Measurements from ENCODE around the gene ZFAND2B.

Gene ZFAND2B

DNA sequence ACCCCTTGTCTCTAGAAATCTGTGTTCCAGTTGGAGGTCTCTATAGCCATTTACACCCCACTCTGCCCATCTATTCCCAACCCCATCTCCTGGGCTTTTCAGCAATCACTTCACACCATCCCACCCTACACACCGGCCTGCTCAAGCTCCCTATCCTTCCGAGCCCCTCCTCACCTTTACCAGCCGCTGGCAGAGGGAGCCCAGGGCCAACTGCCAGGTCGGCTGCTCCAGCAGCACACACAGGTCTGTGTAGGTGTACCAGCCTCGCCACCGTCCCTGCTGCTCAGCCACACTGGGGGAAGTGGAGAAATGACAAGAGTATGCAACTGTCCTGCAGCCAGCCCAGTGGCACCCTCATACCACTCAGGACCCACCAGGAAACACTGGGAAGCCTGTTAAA lies 33.4 kb upstream of the ZFAND2B start:
- DNase-seq = peak in 2 of 42 donors; percentile 28 to 34
- intact Hi-C loops (cut with DNase I) = loop anchor here (10.0 kb wide), 2 partner anchors 212 to 768 kb away; partner anchors contain the start of gene DNPEP

DNA sequence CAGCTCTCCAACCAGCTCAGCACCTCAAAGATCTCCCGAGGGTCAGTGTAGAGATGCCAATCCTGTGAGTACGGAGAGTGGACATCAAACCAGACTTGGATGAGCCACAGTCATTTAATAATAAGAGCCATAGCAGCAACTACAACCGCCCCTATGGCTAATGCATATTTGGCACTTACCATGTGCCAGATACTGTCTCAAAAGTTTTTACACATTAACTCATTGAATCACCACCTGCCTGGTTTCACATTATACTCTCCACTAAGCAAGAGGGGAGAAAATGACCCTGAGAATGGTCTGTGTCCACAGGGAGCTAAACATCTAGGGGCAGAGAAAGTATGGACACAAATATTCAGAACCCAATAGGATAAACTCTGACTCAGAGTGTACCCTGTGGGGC lies 32.4 kb upstream of the ZFAND2B start:
- intact Hi-C loops (cut with DNase I) = loop anchor here (10.0 kb wide), 2 partner anchors 211 to 769 kb away; partner anchors contain the start of gene DNPEP
- DNase-seq = no peak

DNA sequence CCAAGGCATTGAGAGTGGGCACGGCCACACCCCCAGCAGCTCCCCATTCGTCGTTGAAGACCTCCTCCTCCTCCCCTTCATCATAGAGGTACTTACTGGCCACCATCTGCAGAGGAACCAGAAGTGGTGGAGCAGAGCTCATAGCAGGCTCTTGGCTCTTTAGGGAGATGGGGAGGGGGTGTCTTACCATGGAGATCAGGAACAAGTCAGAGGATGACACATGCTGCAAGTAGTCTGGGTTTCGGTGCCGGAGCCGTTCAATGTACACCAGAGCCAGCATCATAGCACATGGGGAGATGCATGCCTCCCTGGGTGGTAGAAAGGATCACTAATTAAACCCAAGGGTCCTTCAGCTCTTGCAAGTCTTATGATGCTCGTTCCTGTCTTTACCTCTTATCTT lies 31.8 kb upstream of the ZFAND2B start:
- intact Hi-C loops (cut with DNase I) = loop anchor here (10.0 kb wide), 2 partner anchors 210 to 770 kb away; partner anchors contain the start of gene DNPEP

DNA sequence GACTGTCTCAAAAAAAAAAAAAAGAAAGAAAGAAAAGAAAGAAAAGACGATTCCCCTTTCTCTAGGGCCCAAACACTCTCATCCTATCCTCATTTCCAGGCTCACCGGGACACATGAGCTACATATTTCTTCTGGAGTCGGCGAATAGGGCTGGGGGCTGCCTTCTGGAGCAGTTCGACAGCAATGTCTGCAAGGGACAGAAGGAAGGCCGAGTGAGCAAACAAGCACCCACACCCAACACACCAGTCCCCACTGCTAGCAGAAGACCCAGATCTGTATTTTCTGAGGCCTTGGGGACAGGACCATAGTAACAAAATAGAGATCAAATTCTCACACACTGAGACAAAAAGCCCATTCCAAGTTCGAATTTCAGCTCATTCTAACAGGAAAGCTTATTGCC lies 31.1 kb upstream of the ZFAND2B start:
- DNase-seq = peak in 2 of 42 donors; percentile 24 to 36

More for the DNA sequence above, 31.8 kb upstream of the ZFAND2B start:
- peak in 2 of 42 donors; percentile 16 to 24 for DNase-seq

DNA sequence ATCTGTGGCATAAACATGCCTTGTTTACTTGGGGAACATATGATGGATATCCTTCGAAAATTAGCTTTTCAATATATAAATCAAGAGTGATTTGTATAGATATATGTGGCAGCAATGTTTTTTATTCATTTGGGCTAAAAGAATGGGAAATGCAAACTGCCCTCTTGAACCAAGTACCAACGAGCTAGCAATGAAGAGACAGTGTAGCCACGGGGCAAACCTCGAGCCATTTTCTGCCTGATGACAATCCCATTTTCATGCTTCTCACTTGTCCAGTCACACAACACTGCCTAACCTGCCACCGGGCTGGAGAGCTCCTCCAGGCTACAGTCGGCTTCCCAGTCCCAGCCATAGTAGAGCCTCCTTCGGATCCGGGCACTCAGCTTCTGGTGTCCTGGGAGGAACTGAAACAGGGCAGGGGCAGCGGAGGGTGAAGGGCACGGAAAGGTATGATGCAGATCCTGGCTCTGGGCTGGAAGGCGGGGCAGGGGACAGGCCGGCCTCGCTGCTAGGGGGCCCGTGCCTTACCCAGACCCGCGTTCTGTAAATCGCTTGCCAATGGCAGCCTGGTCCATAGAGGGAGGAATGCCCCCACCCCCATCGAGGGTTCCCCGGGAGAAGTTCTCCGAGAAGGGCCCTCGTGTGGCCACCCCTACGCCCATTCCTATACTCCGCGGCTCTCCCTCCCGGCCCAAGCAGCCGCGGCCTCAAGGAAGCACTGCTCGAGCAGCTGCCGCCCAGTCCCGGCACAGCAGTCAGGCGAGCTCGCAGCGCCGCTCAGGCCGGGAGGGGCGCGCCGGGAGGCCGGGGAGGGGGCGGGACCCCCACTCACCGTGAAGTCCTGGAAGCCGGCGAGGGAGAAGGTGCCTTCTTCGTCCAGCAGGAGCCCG lies 30.4 kb upstream of the ZFAND2B start:
- intact Hi-C loops (cut with DNase I) = loop anchor here (2.0 to 10.0 kb wide), 3 partner anchors 31 to 771 kb away; partner anchors contain the start of genes DNPEP and ZFAND2B
- DNase-seq = peak in 41 of 42 donors; percentile 20 to 78 (median 53)

More for the DNA sequence above, 31.1 kb upstream of the ZFAND2B start:
- intact Hi-C loops (cut with DNase I) = loop anchor here (10.0 kb wide), 2 partner anchors 209 to 771 kb away; partner anchors contain the start of gene DNPEP

DNA sequence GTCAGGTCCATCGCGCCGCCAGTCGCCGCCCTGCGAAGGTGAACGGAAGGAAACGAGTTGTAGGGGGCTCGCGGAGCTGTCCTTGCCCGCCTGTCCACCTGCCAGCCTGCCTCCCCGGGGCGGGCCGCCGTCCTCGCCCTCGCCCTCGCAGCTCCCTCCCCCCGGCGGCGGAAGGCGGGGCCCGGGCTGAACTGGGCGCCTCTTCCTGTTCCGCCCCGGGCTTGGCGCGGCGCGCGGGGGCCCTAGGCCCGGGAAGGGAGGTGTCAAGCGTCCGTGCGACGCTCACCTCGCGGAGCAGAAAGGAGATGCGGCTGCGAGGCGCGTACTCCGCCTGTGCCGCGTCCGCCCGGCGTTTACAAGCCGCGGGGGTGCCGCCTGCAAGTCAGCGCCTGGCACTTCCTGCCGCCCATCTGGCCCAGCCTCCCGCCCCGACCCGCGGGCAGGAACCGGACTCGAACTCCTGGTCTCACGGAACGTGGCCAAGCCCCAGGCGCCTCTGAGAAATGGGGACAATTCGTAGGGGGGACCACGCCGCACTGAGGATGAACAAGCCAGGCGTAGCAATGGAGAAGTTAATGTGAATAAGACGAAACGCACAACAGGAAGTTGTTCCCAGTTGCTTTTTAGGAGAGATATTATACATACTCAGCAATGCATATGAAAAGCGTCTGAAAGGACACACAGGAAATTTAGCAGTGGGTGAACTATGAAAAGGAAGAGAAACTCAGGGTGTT lies 29.6 kb upstream of the ZFAND2B start, which contains the start of gene CNPPD1:
Gene CNPPD1 (minus strand): TSS at position 108 of the 734 bp plus-strand sequence. CDS start 97 bp downstream, at position 11.
- intact Hi-C loops (cut with DNase I) = loop anchor here (2.0 to 10.0 kb wide), 3 partner anchors 30 to 772 kb away; partner anchors contain the start of genes DNPEP and ZFAND2B
- peak; percentile 55 to 95 (median 90) for DNase-seq

DNA sequence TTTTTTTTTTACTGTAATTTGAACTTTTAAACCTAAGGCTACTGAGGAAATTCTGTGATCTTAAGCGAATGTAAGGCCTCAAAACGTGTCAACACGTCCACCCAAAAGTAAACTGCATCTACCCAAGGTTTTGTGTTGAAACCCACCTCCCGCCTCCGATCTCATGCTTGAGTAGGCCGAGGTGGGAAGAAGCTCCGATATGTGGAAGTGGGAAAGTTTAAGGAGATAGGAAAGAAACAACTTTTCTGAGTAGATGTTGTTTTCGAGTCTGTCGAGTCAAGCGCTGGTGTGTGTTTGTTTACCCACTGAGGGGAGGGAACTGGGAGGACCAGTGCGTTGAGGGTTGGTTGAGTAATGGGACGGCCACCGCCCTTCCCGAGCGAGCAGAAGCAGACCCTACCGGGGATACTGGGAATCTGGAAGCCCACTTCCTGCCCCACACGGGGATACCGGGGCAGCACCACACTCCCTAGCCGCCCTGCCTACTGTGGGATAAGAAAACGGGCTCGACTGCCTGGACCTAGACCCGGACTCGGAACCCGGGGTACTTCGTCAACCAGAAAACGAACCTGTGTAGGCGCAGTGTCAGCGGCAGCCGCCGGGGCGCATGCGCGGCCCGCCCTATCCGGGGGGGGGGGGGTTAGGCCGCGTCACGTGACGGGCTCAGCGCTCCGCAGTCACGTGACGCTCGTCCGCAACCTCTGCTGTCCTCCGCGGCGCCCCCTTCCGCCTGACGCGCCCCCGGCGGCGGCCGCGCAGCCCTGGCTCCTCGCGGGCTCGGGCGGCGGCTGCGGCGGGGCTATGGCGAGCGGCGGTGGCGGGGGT lies 28.8 kb upstream of the ZFAND2B start, which contains the start of gene RETREG2:
Gene RETREG2 (plus strand): TSS at position 724 of the 825 bp plus-strand sequence. CDS start 78 bp downstream, at position 802.
- intact Hi-C loops (cut with DNase I) = loop anchor here (2.0 to 10.0 kb wide), 3 partner anchors 29 to 773 kb away; partner anchors contain the start of genes DNPEP and ZFAND2B
- peak; percentile 56 to 91 (median 81) for DNase-seq

DNA sequence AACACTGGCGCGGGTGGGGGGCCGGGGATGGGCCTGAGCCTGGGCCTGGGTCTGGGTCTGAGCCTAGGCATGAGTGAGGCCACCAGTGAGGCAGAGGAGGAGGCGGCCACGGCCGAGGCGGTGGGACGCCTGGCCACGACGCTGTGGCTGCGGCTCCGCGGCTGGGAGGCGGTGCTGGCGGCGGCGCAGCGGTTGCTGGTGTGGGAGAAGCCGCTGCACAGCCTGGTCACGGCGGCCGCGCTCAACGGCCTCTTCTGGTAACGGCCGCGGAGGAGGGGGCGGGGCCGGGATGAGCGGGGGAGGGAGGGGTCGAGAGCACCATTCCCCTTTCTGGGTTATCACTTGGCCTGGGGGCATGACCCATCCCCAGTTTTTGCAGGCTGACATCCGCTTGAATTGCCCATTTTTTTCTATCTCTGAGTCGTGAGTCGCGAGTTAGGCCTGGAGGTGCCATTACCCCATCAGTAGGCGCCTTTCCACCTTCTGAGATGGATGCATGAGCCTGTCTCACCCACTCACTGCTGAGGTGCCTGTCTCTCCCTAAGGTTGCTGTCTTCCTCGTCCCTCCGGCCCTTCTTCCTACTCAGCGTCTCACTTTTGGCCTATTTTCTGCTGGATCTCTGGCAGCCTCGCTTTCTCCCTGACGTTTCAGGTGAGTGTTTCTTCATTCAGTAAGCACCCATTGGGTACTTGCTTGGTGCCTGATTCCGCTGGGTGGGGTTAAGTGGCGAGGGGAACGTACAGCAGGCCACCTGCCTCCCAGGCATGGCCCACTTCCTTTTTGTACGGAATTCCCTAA lies 28.0 kb upstream of the ZFAND2B start:
- intact Hi-C loops (cut with DNase I) = loop anchor here (10.0 kb wide), 2 partner anchors 206 to 774 kb away; partner anchors contain the start of gene DNPEP
- DNase-seq = peak in 40 of 42 donors; percentile 19 to 70 (median 44)

DNA sequence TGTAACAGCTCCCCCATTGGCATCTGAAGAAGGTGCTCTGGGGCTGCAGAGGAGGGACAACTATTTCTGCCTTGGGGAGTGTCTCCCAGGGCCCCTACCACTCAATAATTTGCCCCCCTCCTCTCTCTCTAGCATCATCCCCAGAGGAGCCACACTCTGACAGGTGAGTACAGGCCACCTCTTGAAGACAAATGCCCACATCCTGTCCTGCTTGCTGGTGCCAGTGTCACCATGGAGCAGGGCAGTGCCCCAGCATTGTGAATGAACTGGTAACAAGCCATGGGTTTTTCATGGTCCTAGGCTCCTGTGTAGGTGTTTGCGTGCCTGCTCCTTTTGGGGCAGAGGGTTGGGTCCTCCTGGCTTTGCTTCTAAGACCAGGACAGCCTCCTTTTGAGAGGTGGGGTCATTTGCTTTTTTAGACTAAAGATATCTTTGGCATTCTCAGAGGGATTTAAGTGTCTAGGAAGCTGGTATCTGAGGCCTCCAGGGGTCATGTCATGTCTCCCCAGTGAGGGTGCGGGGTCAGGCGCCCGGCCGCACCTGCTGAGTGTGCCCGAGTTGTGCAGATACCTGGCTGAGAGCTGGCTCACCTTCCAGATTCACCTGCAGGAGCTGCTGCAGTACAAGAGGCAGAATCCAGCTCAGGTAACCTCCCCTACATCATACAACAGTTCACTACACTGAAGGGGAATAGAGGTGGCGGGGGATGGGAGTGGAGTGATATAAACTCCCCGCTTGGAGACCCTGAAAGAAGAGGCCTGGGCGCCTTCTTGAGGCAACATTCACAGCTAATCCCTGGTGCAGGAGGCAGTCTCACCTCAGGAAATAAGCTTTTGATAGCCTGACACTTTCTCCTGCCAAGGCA lies 26.7 kb upstream of the ZFAND2B start:
- peak in 2 of 42 donors; percentile 16 to 20 for DNase-seq
- intact Hi-C loops (cut with DNase I) = loop anchor here (10.0 kb wide), 2 partner anchors 205 to 775 kb away; partner anchors contain the start of gene DNPEP

DNA sequence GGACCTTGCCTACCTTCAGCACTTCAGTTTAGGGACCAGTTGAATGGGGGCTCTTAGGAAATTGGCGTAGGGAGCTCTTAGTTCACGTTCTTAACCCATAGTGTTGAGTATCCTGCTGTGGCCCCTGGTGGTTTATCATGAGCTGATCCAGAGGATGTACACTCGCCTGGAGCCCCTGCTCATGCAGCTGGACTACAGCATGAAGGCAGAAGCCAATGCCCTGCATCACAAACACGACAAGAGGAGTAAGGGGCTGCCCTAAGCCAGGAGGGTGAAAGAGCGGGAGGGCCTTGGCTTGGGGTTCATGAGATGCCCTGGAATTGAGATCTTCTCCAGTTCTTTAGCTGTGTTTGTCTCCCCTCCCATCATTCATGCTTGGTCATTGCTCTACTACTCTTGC lies 25.6 kb upstream of the ZFAND2B start:
- intact Hi-C loops (cut with DNase I) = no loop called here
- DNase-seq = peak in 1 of 42 donors; percentile 10

DNA sequence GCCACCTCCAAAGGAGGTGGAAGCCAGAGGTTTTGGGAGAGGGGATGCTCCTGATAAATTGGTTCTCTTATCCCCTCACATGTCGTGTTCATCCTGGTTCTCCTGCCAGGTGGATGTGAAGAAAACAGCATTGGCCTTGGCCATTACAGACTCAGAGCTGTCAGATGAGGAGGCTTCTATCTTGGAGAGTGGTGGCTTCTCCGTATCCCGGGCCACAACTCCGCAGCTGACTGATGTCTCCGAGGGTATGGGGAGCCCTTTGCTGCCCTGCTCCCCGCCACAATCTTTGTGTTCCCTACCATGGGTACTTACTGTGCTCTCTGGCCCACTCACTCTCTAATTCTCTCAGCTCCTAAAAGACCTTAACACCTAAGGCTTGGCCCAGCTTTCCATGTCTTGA lies 25.1 kb upstream of the ZFAND2B start:
- peak in 1 of 42 donors; percentile 15 for DNase-seq
- intact Hi-C loops (cut with DNase I) = no loop called here

DNA sequence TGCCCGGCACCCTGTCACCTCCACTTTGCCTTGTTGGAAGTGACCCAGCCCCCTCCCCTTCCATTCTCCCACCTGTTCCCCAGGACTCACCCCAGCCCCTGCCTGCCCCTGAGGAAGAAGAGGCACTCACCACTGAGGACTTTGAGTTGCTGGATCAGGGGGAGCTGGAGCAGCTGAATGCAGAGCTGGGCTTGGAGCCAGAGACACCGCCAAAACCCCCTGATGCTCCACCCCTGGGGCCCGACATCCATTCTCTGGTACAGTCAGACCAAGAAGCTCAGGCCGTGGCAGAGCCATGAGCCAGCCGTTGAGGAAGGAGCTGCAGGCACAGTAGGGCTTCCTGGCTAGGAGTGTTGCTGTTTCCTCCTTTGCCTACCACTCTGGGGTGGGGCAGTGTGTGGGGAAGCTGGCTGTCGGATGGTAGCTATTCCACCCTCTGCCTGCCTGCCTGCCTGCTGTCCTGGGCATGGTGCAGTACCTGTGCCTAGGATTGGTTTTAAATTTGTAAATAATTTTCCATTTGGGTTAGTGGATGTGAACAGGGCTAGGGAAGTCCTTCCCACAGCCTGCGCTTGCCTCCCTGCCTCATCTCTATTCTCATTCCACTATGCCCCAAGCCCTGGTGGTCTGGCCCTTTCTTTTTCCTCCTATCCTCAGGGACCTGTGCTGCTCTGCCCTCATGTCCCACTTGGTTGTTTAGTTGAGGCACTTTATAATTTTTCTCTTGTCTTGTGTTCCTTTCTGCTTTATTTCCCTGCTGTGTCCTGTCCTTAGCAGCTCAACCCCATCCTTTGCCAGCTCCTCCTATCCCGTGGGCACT lies 24.0 kb upstream of the ZFAND2B start:
- intact Hi-C loops (cut with DNase I) = no loop called here
- DNase-seq = peak in 5 of 42 donors; percentile 5 to 34 (median 12)

DNA sequence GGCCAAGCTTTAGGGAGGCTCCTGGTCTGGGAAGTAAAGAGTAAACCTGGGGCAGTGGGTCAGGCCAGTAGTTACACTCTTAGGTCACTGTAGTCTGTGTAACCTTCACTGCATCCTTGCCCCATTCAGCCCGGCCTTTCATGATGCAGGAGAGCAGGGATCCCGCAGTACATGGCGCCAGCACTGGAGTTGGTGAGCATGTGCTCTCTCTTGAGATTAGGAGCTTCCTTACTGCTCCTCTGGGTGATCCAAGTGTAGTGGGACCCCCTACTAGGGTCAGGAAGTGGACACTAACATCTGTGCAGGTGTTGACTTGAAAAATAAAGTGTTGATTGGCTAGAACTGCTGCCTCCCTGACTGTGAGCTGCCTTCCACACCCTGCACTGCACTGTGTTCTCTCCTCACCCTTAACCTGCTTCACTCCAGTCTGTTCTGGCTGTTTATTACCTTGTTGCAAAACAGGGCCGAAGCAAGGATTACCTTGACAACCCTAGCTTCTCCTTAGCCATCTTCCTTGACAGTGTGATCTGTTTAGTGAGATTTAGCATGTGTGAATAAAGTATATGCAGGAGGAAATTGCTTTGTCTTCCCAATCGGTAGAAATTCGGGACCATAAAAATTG lies 23.3 kb upstream of the ZFAND2B start:
- peak in 3 of 42 donors; percentile 9 to 29 (median 9) for DNase-seq
- intact Hi-C loops (cut with DNase I) = no loop called here

DNA sequence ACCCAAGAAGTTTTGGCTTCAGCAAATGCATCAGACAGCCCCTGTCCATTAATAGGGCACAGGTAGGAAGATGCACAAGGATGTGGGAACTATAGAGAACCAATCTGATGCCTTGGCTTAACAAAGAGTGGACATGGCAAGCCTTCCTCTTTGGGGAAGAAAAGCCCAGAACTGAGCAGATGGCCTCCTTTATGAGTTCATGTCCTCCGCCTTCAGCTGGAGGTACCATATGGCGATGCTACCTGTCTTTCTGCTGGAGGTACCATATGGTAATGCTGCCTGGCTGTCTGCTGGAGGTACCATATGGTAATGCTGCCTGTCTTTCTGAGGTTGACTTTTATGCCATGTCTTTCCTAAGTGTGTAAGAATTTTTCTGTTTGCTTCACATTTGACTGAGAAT lies 22.5 kb upstream of the ZFAND2B start:
- intact Hi-C loops (cut with DNase I) = no loop called here
- peak in 2 of 42 donors; percentile 6 to 9 for DNase-seq
